Measurements from ENCODE around the gene SLC4A8. TPM values are rescaled to one million over a fixed set of nuclear protein-coding genes. Genes with fewer than 3 reads are reported as not detected.

The SLC4A8 gene
- total RNA-seq, 1 donor from 2014 or later = 8.3 TPM

GRCh38 chr12:51381226-51382079 lies 43.2 kb upstream of the SLC4A8 start:
- Histone ChIP-seq H3K36me3 (peaks cover 11% of the 10 kb centered on the region), H3K9me3 (no peaks in the 10 kb centered on the region), H3K4me1 (no peaks in the 10 kb centered on the region), H3K27me3 (ENCODE audit: low read depth) (peaks cover 5% of the 10 kb centered on the region), H3K4me3 (no peak overlapping the region), H3K27ac (no peak overlapping the region)
- no peak for TF ChIP-seq CTCF (IDR thresholded peaks at IDR 0.05)
- DNase-seq (no peak), ATAC-seq (no peak)
- intact Hi-C loops (cut with DNase I) = no loop called here

- peaks cover 5% of the 10 kb centered on the region for H3K27me3 ChIP-seq (ENCODE audit: low read depth)
- H3K9me3 ChIP-seq = no peaks in the 10 kb centered on the region
- no peak overlapping the region for H3K4me3 ChIP-seq
- intact Hi-C loops (cut with DNase I) = no loop called here
- H3K36me3 ChIP-seq = peaks cover 5% of the 10 kb centered on the region
- no peak for DNase-seq
- no peak for TF ChIP-seq CTCF (IDR thresholded peaks at IDR 0.05)
- ATAC-seq = no peak
- no peaks in the 10 kb centered on the region for H3K4me1 ChIP-seq
- H3K27ac ChIP-seq = no peak overlapping the region
These were observed 42.5 kb upstream of the SLC4A8 start for GRCh38 chr12:51382173-51382572.

GRCh38 chr12:51383269-51383905 lies 41.2 kb upstream of the SLC4A8 start:
- intact Hi-C loops (cut with DNase I) = no loop called here
- Histone ChIP-seq H3K27me3 (ENCODE audit: low read depth) (peaks cover 5% of the 10 kb centered on the region), H3K4me1 (no peaks in the 10 kb centered on the region), H3K9me3 (no peaks in the 10 kb centered on the region), H3K4me3 (no peak overlapping the region), H3K27ac (no peak overlapping the region), H3K36me3 (peaks cover 5% of the 10 kb centered on the region)
- no peak for TF ChIP-seq CTCF (IDR thresholded peaks at IDR 0.05)
- ATAC-seq (no peak), DNase-seq (no peak)

GRCh38 chr12:51386351-51386750 lies 38.3 kb upstream of the SLC4A8 start:
- H3K4me3 ChIP-seq = no peak overlapping the region
- DNase-seq = no peak
- H3K4me1 ChIP-seq = peaks cover 20% of the 10 kb centered on the region
- H3K27me3 ChIP-seq (ENCODE audit: low read depth) = peaks cover 5% of the 10 kb centered on the region
- no peaks in the 10 kb centered on the region for H3K9me3 ChIP-seq
- no peak overlapping the region for H3K27ac ChIP-seq
- ATAC-seq = no peak
- no peak for TF ChIP-seq CTCF (IDR thresholded peaks at IDR 0.05)
- intact Hi-C loops (cut with DNase I) = no loop called here
- H3K36me3 ChIP-seq = no peaks in the 10 kb centered on the region

GRCh38 chr12:51388069-51388799 lies 36.4 kb upstream of the SLC4A8 start:
- ATAC-seq = no peak
- H3K4me3 ChIP-seq = no peak overlapping the region
- intact Hi-C loops (cut with DNase I) = no loop called here
- no peak overlapping the region for H3K27ac ChIP-seq
- H3K4me1 ChIP-seq = peaks cover 27% of the 10 kb centered on the region
- H3K36me3 ChIP-seq = no peaks in the 10 kb centered on the region
- H3K9me3 ChIP-seq = no peaks in the 10 kb centered on the region
- no peak for TF ChIP-seq CTCF (IDR thresholded peaks at IDR 0.05)
- peaks cover 7% of the 10 kb centered on the region for H3K27me3 ChIP-seq (ENCODE audit: low read depth)
- DNase-seq = no peak

All from lower lobe of right lung (tissue), 2 donors.